B cell (primary cell): ENCODE measurements around the gene CARNS1. TPM values are rescaled to one million over a fixed set of nuclear protein-coding genes. Genes with fewer than 3 reads are reported as not detected.

Experiments used
- ATAC-seq: fragments of 200-7000 bp; cut with Tn5 transposase; one replicate; pipeline ENCODE4 v1.10.0; 2021; ENCODE audit warnings: low read depth, mild to moderate bottlenecking, moderate number of reproducible peaks, moderate library complexity
- CTCF ChIA-PET: fragments of 350-600 bp; sonication (Branson Sonifier 250); formaldehyde crosslinking; loops from one replicate; lab custom pipeline; 2021; ENCODE audit warnings: antibody characterized with exemption, inconsistent platforms; lab: Charles Lee
- POLR2A ChIA-PET: fragments of 350-600 bp; sonication (Branson Sonifier 250); formaldehyde crosslinking; loops from one replicate; lab custom pipeline; 2021; ENCODE audit warnings: antibody characterized with exemption; lab: Charles Lee
- DNase-seq: peaks from one replicate; pipeline ENCODE4 v3.0.0; 2013
- H2AFZ ChIP-seq: 2 replicates; pipeline ENCODE4 v1.6.1; 2012; ENCODE audit warnings: mild to moderate bottlenecking, low read depth, low read length; ENCODE audit not compliant: insufficient read depth, poor library complexity, severe bottlenecking
- H3K27ac ChIP-seq, 2 donors: 1 replicate in 1 of 2; 2 replicates in 1 of 2; pipeline ENCODE4 v1.5.1; 2012 to 2013; ENCODE audit warnings: low read length in 2 of 2, mild to moderate bottlenecking in 2 of 2, moderate library complexity in 1 of 2
- H3K27me3 ChIP-seq, 4 experiments: fragments of 200-600 bp in 1 of 4; sonication (generic) in 1 of 4; replicated peaks in 1 of 4; 1 replicate in 2 of 4; 2 replicates in 2 of 4; pipeline versions ENCODE4 v1.6.1 to v1.7.0; 2013 to 2016; ENCODE audit warnings: low read length in 3 of 4, mild to moderate bottlenecking in 2 of 4, mixed read lengths in 1 of 4, moderate library complexity in 1 of 4; ENCODE audit not compliant: insufficient read depth in 4 of 4, control insufficient read depth in 3 of 4; ENCODE audit errors: control extremely low read depth in 1 of 4
- H3K36me3 ChIP-seq, 2 experiments: replicated peaks in 1 of 2; 1 replicate in 1 of 2; 2 replicates in 1 of 2; pipeline versions ENCODE4 v1.6.1 to v1.7.1; 2013; ENCODE audit warnings: low read length in 1 of 2; ENCODE audit not compliant: insufficient read depth in 2 of 2, control insufficient read depth in 1 of 2; ENCODE audit errors: control extremely low read depth in 1 of 2, extremely low read depth in 1 of 2
- H3K4me1 ChIP-seq, 2 donors: fragments of 200-600 bp in 1 of 2; sonication (generic) in 1 of 2; 1 replicate in 1 of 2; 2 replicates in 1 of 2; pipeline versions ENCODE4 v1.5.1 to v1.6.1; 2013 to 2017; ENCODE audit warnings: low read length in 2 of 2; ENCODE audit not compliant: control insufficient read depth in 2 of 2, insufficient read depth in 2 of 2
- H3K4me2 ChIP-seq: replicated peaks from 2 replicates; pipeline ENCODE3; 2012; ENCODE audit warnings: mild to moderate bottlenecking, low read depth, low read length; ENCODE audit not compliant: poor library complexity, severe bottlenecking
- H3K4me3 ChIP-seq, 5 experiments: fragments of 200-600 bp in 1 of 5; sonication (generic) in 1 of 5; 1 replicate in 3 of 5; 2 replicates in 2 of 5; pipeline versions ENCODE4 v1.5.1 to v1.7.0; 2011 to 2016; ENCODE audit warnings: low read length in 4 of 5, mild to moderate bottlenecking in 4 of 5, low read depth in 2 of 5, control low read depth in 1 of 5, moderate library complexity in 1 of 5; ENCODE audit not compliant: insufficient read depth in 1 of 5; ENCODE audit errors: control extremely low read depth in 1 of 5, extremely low read depth in 1 of 5
- H3K79me2 ChIP-seq: fragments of 200-600 bp; sonication (generic); one replicate; pipeline ENCODE4 v1.6.0; 2016; ENCODE audit warnings: low read length; ENCODE audit not compliant: control insufficient read depth, insufficient read depth
- H3K9ac ChIP-seq: fragments of 200-600 bp; sonication (generic); 2 replicates; pipeline ENCODE4 v1.6.1; 2017; ENCODE audit warnings: mild to moderate bottlenecking, low read length, moderate library complexity
- H3K9me3 ChIP-seq, 3 donors: one replicate each; pipeline versions ENCODE4 v1.6.1 to v1.7.1; 2013; ENCODE audit warnings: low read length in 2 of 3; ENCODE audit not compliant: control insufficient read depth in 2 of 3, insufficient read depth in 1 of 3; ENCODE audit errors: control extremely low read depth in 1 of 3
- H4K20me1 ChIP-seq: 2 replicates; pipeline ENCODE4 v1.6.0; 2012; ENCODE audit warnings: mild to moderate bottlenecking, low read length; ENCODE audit not compliant: insufficient read depth, control insufficient read depth, poor library complexity, severe bottlenecking
- H3K27ac Mint-ChIP-seq: one replicate; pipeline ENCODE4 v1.8.0; 2021; ENCODE audit warnings: mixed read lengths
- H3K27me3 Mint-ChIP-seq: one replicate; pipeline ENCODE4 v1.8.0; 2021; ENCODE audit warnings: mixed read lengths
- H3K4me1 Mint-ChIP-seq: one replicate; pipeline ENCODE4 v1.8.0; 2021; ENCODE audit warnings: mixed read lengths
- H3K4me3 Mint-ChIP-seq: one replicate; pipeline ENCODE4 v1.8.0; 2021; ENCODE audit warnings: mixed read lengths
- H3K9me3 Mint-ChIP-seq: one replicate; pipeline ENCODE4 v1.8.0; 2022; ENCODE audit warnings: mixed read lengths; ENCODE audit not compliant: insufficient read depth
- CTCF ChIP-seq: fragments of 200-600 bp; IDR thresholded peaks from one replicate; pipeline ENCODE4 v1.8.0; 2022; ENCODE audit warnings: antibody characterized with exemption, mild to moderate bottlenecking
- EZH2 ChIP-seq: IDR thresholded peaks from 2 replicates; pipeline ENCODE4 v1.6.1; 2012; ENCODE audit warnings: borderline replicate concordance, low read depth, mild to moderate bottlenecking, moderate library complexity, low read length; ENCODE audit not compliant: insufficient read depth, poor library complexity, severe bottlenecking
- WGBS: methylation state at CpG from one replicate; pipeline ENCODE4 v1.1.5; 2013; ENCODE audit warnings: missing lambda C conversion rate; ENCODE audit not compliant: insufficient coverage; 5-methylcytosine and 5-hydroxymethylcytosine counted together
- intact Hi-C: fragments of 100-400 bp; cut with micrococcal nuclease; formaldehyde crosslinking; loops from one replicate; pipeline ENCODE4 v1.10.0; 2022
- polyA plus RNA-seq: library from polyadenylated mRNA; depleted of rRNA; stranded (reverse); fragments of >200 nt; gene quantifications from 2 replicates; pipeline ENCODE4 v1.2.3, GENCODE V29; 2012
- total RNA-seq, 2 donors: library from RNA; stranded (reverse); fragments of 120-200 nt in 1 of 2; gene quantifications; 1 replicate in 1 of 2; 2 replicates in 1 of 2; pipeline versions ENCODE4 v1.2.3 to v1.2.4, GENCODE V29; 2013 to 2022

The CARNS1 gene
- total and polyA plus RNA-seq, 2 donors (not counting 1 experiment from before 2014, with no cell fraction given) = 24.1 to 41.1 TPM

- H3K4me3 ChIP-seq = no peak overlapping the region
- TF ChIP-seq CTCF (no peak), EZH2 (no peak)
- no peak overlapping the region for H3K9ac ChIP-seq
- peak overlapping the region; percentile 26 for H3K27ac Mint-ChIP-seq
- peaks cover 27% of the 10 kb centered on the region for H3K79me2 ChIP-seq
- H3K4me2 ChIP-seq = no peak overlapping the region
- no peak for ATAC-seq
- intact Hi-C loops = no loop called here
- no peak for DNase-seq
- no peaks in the 10 kb centered on the region for H3K36me3 ChIP-seq
- no peaks in the 10 kb centered on the region for H3K9me3 Mint-ChIP-seq
- H3K9me3 ChIP-seq = no peaks in the 10 kb centered on the region
- ChIA-PET CTCF (interaction anchor here (1.0 to 42.2 kb wide), 3 partner anchors 21 to 90 kb away, joined by 3 to 2379 read pairs (median 21); partner anchors contain the start of genes CLCF1 and POLD4), POLR2A (interaction anchor here (0.6 to 14.2 kb wide), 4 partner anchors 18 to 113 kb away, joined by 3 to 323 read pairs (median 6); partner anchors contain the start of gene POLD4)
- 70% methylated on average over 11 of the region's 15 CpGs for WGBS
- H3K4me1 ChIP-seq = peaks cover 29 to 36% of the 10 kb centered on the region in 2 donors
- H3K27me3 ChIP-seq = no peaks in the 10 kb centered on the region
- H4K20me1 ChIP-seq = peaks cover 18% of the 10 kb centered on the region
- H3K27me3 Mint-ChIP-seq = no peaks in the 10 kb centered on the region
- H2AFZ ChIP-seq = no peak overlapping the region
- peaks cover 38% of the 10 kb centered on the region for H3K4me1 Mint-ChIP-seq
- H3K27ac ChIP-seq = no peak overlapping the region
- H3K4me3 Mint-ChIP-seq = no peak overlapping the region
These were observed 40.0 kb upstream of the CARNS1 start for GRCh38 chr11:67375320-67376055.
